ENCODE data around the gene CDH6. TPM values are rescaled to one million over a fixed set of nuclear protein-coding genes. Genes with fewer than 3 reads are reported as not detected.

The CDH6 gene
- polyA plus RNA-seq, 1 of the 3 experiments (the other 2 are of a cell fraction): 1.1 TPM

DNA sequence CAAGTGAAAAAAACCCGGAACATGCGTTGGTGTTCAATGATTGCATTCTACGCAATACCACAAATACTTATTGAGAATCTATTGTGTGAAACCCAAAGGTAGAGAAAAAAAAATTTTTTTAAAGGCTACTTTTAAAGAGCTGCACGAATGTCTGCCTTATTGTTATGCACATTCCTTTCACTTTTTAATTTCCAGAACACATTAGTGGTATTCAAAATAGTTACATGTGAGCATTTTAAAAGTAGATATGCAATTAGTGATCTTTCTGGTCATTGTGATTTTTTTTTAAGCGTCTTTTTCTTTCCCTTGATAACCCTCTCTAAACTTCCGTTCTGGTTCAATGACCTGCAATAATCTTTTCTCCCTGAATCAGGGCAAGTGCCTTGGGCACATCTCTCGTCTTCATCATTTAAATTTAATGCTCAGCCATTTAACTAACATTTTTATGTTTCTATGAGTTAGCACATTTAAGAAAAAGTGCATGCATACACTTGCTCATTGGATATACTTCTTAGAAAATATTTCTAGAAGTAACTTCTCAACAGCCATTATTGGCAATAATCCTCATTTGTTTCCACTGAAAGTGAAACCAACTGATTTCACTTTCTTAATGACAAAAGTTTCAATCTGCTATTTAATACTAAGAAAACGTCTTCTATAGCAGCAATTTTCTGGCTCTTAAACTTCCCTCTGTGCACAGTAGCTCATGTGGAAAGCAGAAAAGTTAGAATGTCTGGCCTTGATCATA is 80.3 kb downstream of the CDH6 start:
- Histone ChIP-seq H3K4me1 (ENCODE audit: control insufficient read depth in 1 of 2, insufficient read depth in 2 of 2, low read depth in 1 of 2, low read length in 1 of 2) (peaks cover 0 to 5% of the 10 kb centered on the region in 2 experiments; a peak in 1 of 4 replicates), H3K4me2 (peak overlapping the region; percentile 40; the same call in 1 of the 2 replicates), H4K20me1 (ENCODE audit: insufficient read depth) (no peaks in the 10 kb centered on the region), H3K4me3 (ENCODE audit: low read depth in 2 of 2, low read length in 1 of 2) (no peak overlapping the region), H2AFZ (ENCODE audit: low read depth) (peak overlapping the region; percentile 58), H3K9me3 (no peaks in the 10 kb centered on the region), H3K9me2 (no peaks in the 10 kb centered on the region), H3K27ac (ENCODE audit: low read depth in 2 of 2, low read length in 1 of 2) (no peak overlapping the region), H3K36me3 (replicated peaks in 1 of 2; ENCODE audit: control insufficient read depth in 1 of 2, insufficient read depth in 2 of 2, low read length in 1 of 2) (no peaks in the 10 kb centered on the region), H3K9ac (no peak overlapping the region), H3F3A (replicated peaks; ENCODE audit: insufficient read depth) (no peaks in the 10 kb centered on the region), H3K27me3 (ENCODE audit: insufficient read depth) (no peaks in the 10 kb centered on the region), H3K79me2 (ENCODE audit: insufficient read depth) (no peaks in the 10 kb centered on the region)
- POLR2A ChIA-PET: no interaction called here
- WGBS (ENCODE audit: low lambda C conversion rate): 78% methylated on average over 8 of the region's 8 CpGs
- no peak for DNase-seq
- TF ChIP-seq ELF1 (IDR thresholded peaks at IDR 0.05): no peak
- TF ChIP-seq, protein P1, sequence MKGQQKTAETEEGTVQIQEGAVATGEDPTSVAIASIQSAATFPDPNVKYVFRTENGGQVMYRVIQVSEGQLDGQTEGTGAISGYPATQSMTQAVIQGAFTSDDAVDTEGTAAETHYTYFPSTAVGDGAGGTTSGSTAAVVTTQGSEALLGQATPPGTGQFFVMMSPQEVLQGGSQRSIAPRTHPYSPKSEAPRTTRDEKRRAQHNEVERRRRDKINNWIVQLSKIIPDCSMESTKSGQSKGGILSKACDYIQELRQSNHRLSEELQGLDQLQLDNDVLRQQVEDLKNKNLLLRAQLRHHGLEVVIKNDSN (IDR thresholded peaks at IDR 0.05; ENCODE audit: borderline replicate concordance, low read depth): no peak
- no peak for TF ChIP-seq SMC3 (IDR thresholded peaks at IDR 0.05; ENCODE audit: low read depth, low read length)
- no peak for TF ChIP-seq RCOR1 (IDR thresholded peaks at IDR 0.05; ENCODE audit: low read length)
- TF ChIP-seq MEF2A (IDR thresholded peaks at IDR 0.05; ENCODE audit: borderline replicate concordance, low read depth): no peak
- no peak for TF ChIP-seq FOSL2 (IDR thresholded peaks at IDR 0.05; ENCODE audit: borderline replicate concordance, low read depth)
- TF ChIP-seq NRF1 (IDR thresholded peaks at IDR 0.05; ENCODE audit: low read depth, low read length): no peak
- TF ChIP-seq, protein P2, sequence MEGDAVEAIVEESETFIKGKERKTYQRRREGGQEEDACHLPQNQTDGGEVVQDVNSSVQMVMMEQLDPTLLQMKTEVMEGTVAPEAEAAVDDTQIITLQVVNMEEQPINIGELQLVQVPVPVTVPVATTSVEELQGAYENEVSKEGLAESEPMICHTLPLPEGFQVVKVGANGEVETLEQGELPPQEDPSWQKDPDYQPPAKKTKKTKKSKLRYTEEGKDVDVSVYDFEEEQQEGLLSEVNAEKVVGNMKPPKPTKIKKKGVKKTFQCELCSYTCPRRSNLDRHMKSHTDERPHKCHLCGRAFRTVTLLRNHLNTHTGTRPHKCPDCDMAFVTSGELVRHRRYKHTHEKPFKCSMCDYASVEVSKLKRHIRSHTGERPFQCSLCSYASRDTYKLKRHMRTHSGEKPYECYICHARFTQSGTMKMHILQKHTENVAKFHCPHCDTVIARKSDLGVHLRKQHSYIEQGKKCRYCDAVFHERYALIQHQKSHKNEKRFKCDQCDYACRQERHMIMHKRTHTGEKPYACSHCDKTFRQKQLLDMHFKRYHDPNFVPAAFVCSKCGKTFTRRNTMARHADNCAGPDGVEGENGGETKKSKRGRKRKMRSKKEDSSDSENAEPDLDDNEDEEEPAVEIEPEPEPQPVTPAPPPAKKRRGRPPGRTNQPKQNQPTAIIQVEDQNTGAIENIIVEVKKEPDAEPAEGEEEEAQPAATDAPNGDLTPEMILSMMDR (IDR thresholded peaks at IDR 0.05): no peak
- no peak for TF ChIP-seq MXI1 (IDR thresholded peaks at IDR 0.05; ENCODE audit: low read depth, low read length)
- CTCF ChIA-PET: interaction anchor here (1.2 to 1.6 kb wide), 3 partner anchors 37 to 1234 kb away, joined by 5 read pairs; no protein-coding TSS in a partner anchor

DNA sequence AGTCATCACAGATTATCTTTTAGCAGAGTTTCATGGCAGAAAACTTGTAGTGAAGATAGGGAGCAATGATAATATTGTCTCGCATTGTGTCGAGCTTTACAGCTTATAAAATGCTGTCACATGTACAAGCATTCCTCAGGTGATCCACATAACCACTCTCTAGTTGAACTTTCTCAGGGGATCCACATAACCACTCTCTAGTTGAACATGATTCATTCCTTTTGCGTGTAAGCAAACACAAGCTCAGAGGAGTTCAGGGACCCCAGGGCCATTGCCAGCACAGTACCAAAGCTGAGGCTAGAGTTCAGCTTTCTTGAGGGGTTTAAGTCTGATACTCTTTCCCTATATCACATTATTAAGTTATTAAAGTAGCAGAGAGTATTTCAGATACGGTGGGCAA is 86.7 kb downstream of the CDH6 start:
- Histone ChIP-seq H4K20me1 (ENCODE audit: insufficient read depth) (no peaks in the 10 kb centered on the region), H3K27ac (ENCODE audit: low read depth in 2 of 2, low read length in 1 of 2) (no peak overlapping the region), H3K4me1 (ENCODE audit: control insufficient read depth in 1 of 2, insufficient read depth in 2 of 2, low read depth in 1 of 2, low read length in 1 of 2) (no peaks in the 10 kb centered on the region), H3K9me3 (no peaks in the 10 kb centered on the region), H3K79me2 (ENCODE audit: insufficient read depth) (no peaks in the 10 kb centered on the region), H3K4me2 (no peak overlapping the region), H3K36me3 (replicated peaks in 1 of 2; ENCODE audit: control insufficient read depth in 1 of 2, insufficient read depth in 2 of 2, low read length in 1 of 2) (no peaks in the 10 kb centered on the region), H3K9me2 (no peaks in the 10 kb centered on the region), H3F3A (replicated peaks; ENCODE audit: insufficient read depth) (no peaks in the 10 kb centered on the region), H3K4me3 (ENCODE audit: low read depth in 2 of 2, low read length in 1 of 2) (no peak overlapping the region), H3K9ac (no peak overlapping the region), H3K27me3 (ENCODE audit: insufficient read depth) (no peaks in the 10 kb centered on the region), H2AFZ (ENCODE audit: low read depth) (no peak overlapping the region)
- DNase-seq: no peak
- 77% methylated on average over 4 of the region's 4 CpGs for WGBS (ENCODE audit: low lambda C conversion rate)
- TF ChIP-seq, protein P3, sequence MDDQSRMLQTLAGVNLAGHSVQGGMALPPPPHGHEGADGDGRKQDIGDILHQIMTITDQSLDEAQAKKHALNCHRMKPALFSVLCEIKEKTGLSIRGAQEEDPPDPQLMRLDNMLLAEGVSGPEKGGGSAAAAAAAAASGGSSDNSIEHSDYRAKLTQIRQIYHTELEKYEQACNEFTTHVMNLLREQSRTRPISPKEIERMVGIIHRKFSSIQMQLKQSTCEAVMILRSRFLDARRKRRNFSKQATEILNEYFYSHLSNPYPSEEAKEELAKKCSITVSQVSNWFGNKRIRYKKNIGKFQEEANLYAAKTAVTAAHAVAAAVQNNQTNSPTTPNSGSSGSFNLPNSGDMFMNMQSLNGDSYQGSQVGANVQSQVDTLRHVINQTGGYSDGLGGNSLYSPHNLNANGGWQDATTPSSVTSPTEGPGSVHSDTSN (IDR thresholded peaks at IDR 0.05): no peak
- TF ChIP-seq MEF2A (IDR thresholded peaks at IDR 0.05; ENCODE audit: borderline replicate concordance, low read depth) (no peak), TCF12 (IDR thresholded peaks at IDR 0.05) (no peak), RCOR1 (IDR thresholded peaks at IDR 0.05; ENCODE audit: low read length) (no peak), YY1 (IDR thresholded peaks at IDR 0.05; ENCODE audit: low read depth) (no peak), RFX5 (IDR thresholded peaks at IDR 0.05; ENCODE audit: low read length) (no peak), ELF1 (IDR thresholded peaks at IDR 0.05) (no peak), EP300 (IDR thresholded peaks at IDR 0.05; ENCODE audit: borderline replicate concordance in 1 of 2, low read depth in 1 of 2, low read length in 1 of 2) (no peak), SMC3 (IDR thresholded peaks at IDR 0.05; ENCODE audit: low read depth, low read length) (no peak), GABPA (IDR thresholded peaks at IDR 0.05; ENCODE audit: low read depth) (no peak)
- TF ChIP-seq, protein P4, sequence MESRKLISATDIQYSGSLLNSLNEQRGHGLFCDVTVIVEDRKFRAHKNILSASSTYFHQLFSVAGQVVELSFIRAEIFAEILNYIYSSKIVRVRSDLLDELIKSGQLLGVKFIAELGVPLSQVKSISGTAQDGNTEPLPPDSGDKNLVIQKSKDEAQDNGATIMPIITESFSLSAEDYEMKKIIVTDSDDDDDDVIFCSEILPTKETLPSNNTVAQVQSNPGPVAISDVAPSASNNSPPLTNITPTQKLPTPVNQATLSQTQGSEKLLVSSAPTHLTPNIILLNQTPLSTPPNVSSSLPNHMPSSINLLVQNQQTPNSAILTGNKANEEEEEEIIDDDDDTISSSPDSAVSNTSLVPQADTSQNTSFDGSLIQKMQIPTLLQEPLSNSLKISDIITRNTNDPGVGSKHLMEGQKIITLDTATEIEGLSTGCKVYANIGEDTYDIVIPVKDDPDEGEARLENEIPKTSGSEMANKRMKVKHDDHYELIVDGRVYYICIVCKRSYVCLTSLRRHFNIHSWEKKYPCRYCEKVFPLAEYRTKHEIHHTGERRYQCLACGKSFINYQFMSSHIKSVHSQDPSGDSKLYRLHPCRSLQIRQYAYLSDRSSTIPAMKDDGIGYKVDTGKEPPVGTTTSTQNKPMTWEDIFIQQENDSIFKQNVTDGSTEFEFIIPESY (IDR thresholded peaks at IDR 0.05; ENCODE audit: borderline replicate concordance, low read depth): no peak
- TF ChIP-seq, protein P5, sequence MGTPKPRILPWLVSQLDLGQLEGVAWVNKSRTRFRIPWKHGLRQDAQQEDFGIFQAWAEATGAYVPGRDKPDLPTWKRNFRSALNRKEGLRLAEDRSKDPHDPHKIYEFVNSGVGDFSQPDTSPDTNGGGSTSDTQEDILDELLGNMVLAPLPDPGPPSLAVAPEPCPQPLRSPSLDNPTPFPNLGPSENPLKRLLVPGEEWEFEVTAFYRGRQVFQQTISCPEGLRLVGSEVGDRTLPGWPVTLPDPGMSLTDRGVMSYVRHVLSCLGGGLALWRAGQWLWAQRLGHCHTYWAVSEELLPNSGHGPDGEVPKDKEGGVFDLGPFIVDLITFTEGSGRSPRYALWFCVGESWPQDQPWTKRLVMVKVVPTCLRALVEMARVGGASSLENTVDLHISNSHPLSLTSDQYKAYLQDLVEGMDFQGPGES (IDR thresholded peaks at IDR 0.05; ENCODE audit: low read depth, low read length): no peak
- POLR2A ChIA-PET: interaction anchor here (0.5 kb wide), 1 partner anchor 30 kb away, joined by 4 read pairs; no protein-coding TSS in a partner anchor
- CTCF ChIA-PET: interaction anchor here (4.2 kb wide), 1 partner anchor 10 kb away, joined by 24 read pairs; no protein-coding TSS in a partner anchor
